ENCODE results near the gene BRIP1.
"Not testable (repeated sequence)": the region's sequence is repeated elsewhere in the genome, so short reads cannot be mapped to it uniquely, and the experiment has no call there.

GRCh38 chr17:61727798-61728197 lies 135.5 kb downstream of the BRIP1 start:
- TF ChIP-seq POLR2A (IDR thresholded peaks at IDR 0.05; ENCODE audit: low read length); CTCF (IDR thresholded peaks at IDR 0.05); RAD21 (conservative IDR thresholded peaks at IDR 0.05 in 1 of 2, IDR thresholded peaks at IDR 0.05 in 1 of 2); MAFK (IDR thresholded peaks at IDR 0.05; ENCODE audit: partially characterized antibody); MAX (IDR thresholded peaks at IDR 0.05); POLR2AphosphoS2 (conservative IDR thresholded peaks at IDR 0.05; ENCODE audit: low read length): not testable (repeated sequence)
